T-cell (primary cell): Measurements from ENCODE around the gene CABCOCO1. TPM values are rescaled to one million over a fixed set of nuclear protein-coding genes. Genes with fewer than 3 reads are reported as not detected.

ENCODE experiments used
- ATAC-seq, 4 experiments: fragments of 200-7000 bp in 3 of 4; fragments of 150-1000 bp in 1 of 4; cut with Tn5 transposase; replicated peaks in 1 of 4; 1 replicate in 3 of 4; 2 replicates in 1 of 4; pipeline ENCODE4 v1.10.0; 2021; ENCODE audit warnings: moderate library complexity in 3 of 4, mild to moderate bottlenecking in 2 of 4, moderate number of reproducible peaks in 1 of 4
- CTCF ChIA-PET, 2 donors: fragments of 300-600 bp; sonication (Branson Sonifier 250); formaldehyde crosslinking; loops; one replicate each; lab custom pipeline; 2022; ENCODE audit warnings: antibody characterized with exemption in 2 of 2; lab: Charles Lee
- POLR2A ChIA-PET, 2 donors: fragments of 300-600 bp; sonication (Branson Sonifier 250); formaldehyde crosslinking; loops; one replicate each; lab custom pipeline; 2022; ENCODE audit warnings: antibody characterized with exemption in 2 of 2; lab: Charles Lee
- DNase-seq, 35 experiments: peaks; one replicate each; pipeline versions ENCODE4 v3.0.0 to v3.0.0-alpha.2; 2013 to 2023
- H3K27ac ChIP-seq: one replicate; pipeline ENCODE4 v1.5.1; 2013; ENCODE audit warnings: low read length
- H3K27me3 ChIP-seq, 2 experiments: replicated peaks in 1 of 2; 1 replicate in 1 of 2; 2 replicates in 1 of 2; pipeline versions ENCODE4 v1.6.1 to v1.7.0; 2013; ENCODE audit warnings: low read length in 1 of 2, mixed read lengths in 1 of 2; ENCODE audit not compliant: control insufficient read depth in 2 of 2, insufficient read depth in 2 of 2; ENCODE audit errors: extremely low read depth in 1 of 2
- H3K36me3 ChIP-seq, 2 donors: 1 replicate in 1 of 2; 2 replicates in 1 of 2; pipeline versions ENCODE4 v1.6.1 to v1.7.0; 2013; ENCODE audit warnings: low read length in 1 of 2; ENCODE audit not compliant: control insufficient read depth in 2 of 2, insufficient read depth in 1 of 2; ENCODE audit errors: extremely low read depth in 1 of 2
- H3K4me1 ChIP-seq, 2 experiments: 1 replicate in 1 of 2; 2 replicates in 1 of 2; pipeline versions ENCODE4 v1.6.1 to v1.7.0; 2013; ENCODE audit warnings: low read length in 2 of 2, mixed read lengths in 1 of 2; ENCODE audit not compliant: insufficient read depth in 2 of 2, control insufficient read depth in 1 of 2; ENCODE audit errors: extremely low read depth in 1 of 2
- H3K4me3 ChIP-seq, 2 donors: 1 replicate in 1 of 2; 2 replicates in 1 of 2; pipeline versions ENCODE4 v1.5.1 to v1.7.0; 2013; ENCODE audit warnings: mild to moderate bottlenecking in 2 of 2, low read length in 1 of 2, moderate library complexity in 1 of 2; ENCODE audit not compliant: control insufficient read depth in 1 of 2; ENCODE audit errors: extremely low read depth in 1 of 2
- H3K9me3 ChIP-seq: 2 replicates; pipeline ENCODE4 v1.7.0; 2013
- H3K27ac Mint-ChIP-seq, 2 donors: one replicate each; pipeline ENCODE4 v1.8.0; 2020 to 2021; ENCODE audit warnings: mild to moderate bottlenecking in 2 of 2, mixed read lengths in 2 of 2
- H3K27me3 Mint-ChIP-seq, 2 donors: one replicate each; pipeline ENCODE4 v1.8.0; 2021 to 2022; ENCODE audit warnings: mixed read lengths in 2 of 2
- H3K36me3 Mint-ChIP-seq: one replicate; pipeline ENCODE4 v1.8.0; 2021; ENCODE audit warnings: mixed read lengths
- H3K4me1 Mint-ChIP-seq, 3 donors: one replicate each; pipeline ENCODE4 v1.8.0; 2020 to 2022; ENCODE audit warnings: mixed read lengths in 3 of 3, mild to moderate bottlenecking in 1 of 3
- H3K4me3 Mint-ChIP-seq, 3 donors: one replicate each; pipeline ENCODE4 v1.8.0; 2020 to 2022; ENCODE audit warnings: mild to moderate bottlenecking in 3 of 3, mixed read lengths in 3 of 3, moderate library complexity in 3 of 3
- H3K9me3 Mint-ChIP-seq, 3 donors: one replicate each; pipeline ENCODE4 v1.8.0; 2020 to 2022; ENCODE audit warnings: mixed read lengths in 3 of 3
- WGBS: methylation state at CpG from one replicate; pipeline ENCODE4 v1.1.5; 2013; ENCODE audit warnings: missing lambda C conversion rate; ENCODE audit not compliant: insufficient coverage; 5-methylcytosine and 5-hydroxymethylcytosine counted together
- total RNA-seq, 35 experiments: library from RNA in 6 of 35; stranded (reverse) in 6 of 35; fragments of 120-200 nt in 1 of 35; gene quantifications; one replicate each; pipeline versions ENCODE4 v1.2.1 to v1.2.4 and lab custom pipeline; 2013 to 2026

Gene CABCOCO1
- total RNA-seq, 5 donors from 2014 or later (not counting 1 experiment from before 2014, with no cell fraction given), result not detected

- H3K36me3 ChIP-seq, result no peaks in the 10 kb centered on the region
- H3K36me3 Mint-ChIP-seq, result no peaks in the 10 kb centered on the region
- no peaks in the 10 kb centered on the region for H3K9me3 Mint-ChIP-seq
- POLR2A ChIA-PET, result interaction anchor here in 1 of 2 donors (0.7 kb wide), 1 partner anchor 1832 kb away, joined by 3 read pairs; no protein-coding TSS in a partner anchor
- no peak overlapping the region for H3K4me3 Mint-ChIP-seq
- no peaks in the 10 kb centered on the region for H3K27me3 ChIP-seq
- no peaks in the 10 kb centered on the region for H3K4me1 ChIP-seq
- H3K27ac Mint-ChIP-seq, result no peak overlapping the region
- no peaks in the 10 kb centered on the region for H3K4me1 Mint-ChIP-seq
- no peak overlapping the region for H3K27ac ChIP-seq
- CTCF ChIA-PET, result no interaction called here
- no peaks in the 10 kb centered on the region for H3K9me3 ChIP-seq
- peaks cover 0 to 11% of the 10 kb centered on the region in 2 donors for H3K27me3 Mint-ChIP-seq
- ATAC-seq (no peak), DNase-seq (no peak)
- H3K4me3 ChIP-seq, result no peak overlapping the region
Measured at GRCh38 chr10:61620506-61620905, 42.2 kb upstream of the CABCOCO1 start.

- Histone ChIP-seq H3K4me3 (no peak overlapping the region), H3K27me3 (no peaks in the 10 kb centered on the region), H3K36me3 (no peaks in the 10 kb centered on the region), H3K4me1 (no peaks in the 10 kb centered on the region), H3K9me3 (no peaks in the 10 kb centered on the region), H3K27ac (no peak overlapping the region)
- 88% methylated on average over 5 of the region's 10 CpGs for WGBS
- Mint-ChIP-seq H3K9me3 (no peaks in the 10 kb centered on the region), H3K4me1 (no peaks in the 10 kb centered on the region), H3K27ac (no peak overlapping the region), H3K36me3 (no peaks in the 10 kb centered on the region), H3K27me3 (peaks cover 6 to 14% of the 10 kb centered on the region in 2 donors), H3K4me3 (no peak overlapping the region)
- POLR2A ChIA-PET, result no interaction called here
- DNase-seq (no peak), ATAC-seq (no peak)
- CTCF ChIA-PET, result no interaction called here
Measured at GRCh38 chr10:61621605-61622051, 41.1 kb upstream of the CABCOCO1 start.

GRCh38 chr10:61623161-61623560 is 39.6 kb upstream of the CABCOCO1 start:
- no peak for DNase-seq
- Histone ChIP-seq H3K27ac (no peak overlapping the region), H3K36me3 (no peaks in the 10 kb centered on the region), H3K27me3 (no peaks in the 10 kb centered on the region), H3K4me3 (no peak overlapping the region), H3K9me3 (no peaks in the 10 kb centered on the region), H3K4me1 (no peaks in the 10 kb centered on the region)
- H3K4me3 Mint-ChIP-seq, result no peak overlapping the region
- H3K9me3 Mint-ChIP-seq, result no peaks in the 10 kb centered on the region
- H3K4me1 Mint-ChIP-seq, result no peaks in the 10 kb centered on the region
- no peak for ATAC-seq
- peaks cover 6 to 15% of the 10 kb centered on the region in 2 donors for H3K27me3 Mint-ChIP-seq
- CTCF ChIA-PET, result no interaction called here
- no CpG with 5 or more reads among the region's 4 CpGs for WGBS
- no peaks in the 10 kb centered on the region for H3K36me3 Mint-ChIP-seq
- POLR2A ChIA-PET, result interaction anchor here in 1 of 2 donors (0.6 kb wide), 1 partner anchor 46 kb away, joined by 5 read pairs; no protein-coding TSS in a partner anchor
- H3K27ac Mint-ChIP-seq, result no peak overlapping the region

GRCh38 chr10:61626209-61626608 is 36.5 kb upstream of the CABCOCO1 start:
- DNase-seq (no peak), ATAC-seq (no peak)
- H3K4me3 ChIP-seq, result no peak overlapping the region
- H3K27me3 ChIP-seq, result no peaks in the 10 kb centered on the region
- H3K4me1 ChIP-seq, result no peaks in the 10 kb centered on the region
- Mint-ChIP-seq H3K36me3 (no peaks in the 10 kb centered on the region), H3K4me1 (no peaks in the 10 kb centered on the region), H3K27ac (no peak overlapping the region), H3K9me3 (no peaks in the 10 kb centered on the region), H3K27me3 (peaks cover 6 to 17% of the 10 kb centered on the region in 2 donors), H3K4me3 (no peak overlapping the region)
- no peaks in the 10 kb centered on the region for H3K9me3 ChIP-seq
- ChIA-PET POLR2A (no interaction called here), CTCF (no interaction called here)
- H3K27ac ChIP-seq, result no peak overlapping the region
- no peaks in the 10 kb centered on the region for H3K36me3 ChIP-seq
- 93% methylated on average over 2 of the region's 2 CpGs for WGBS

GRCh38 chr10:61627266-61627665 is 35.5 kb upstream of the CABCOCO1 start:
- no peak overlapping the region for H3K4me3 ChIP-seq
- Mint-ChIP-seq H3K36me3 (no peaks in the 10 kb centered on the region), H3K9me3 (no peaks in the 10 kb centered on the region), H3K27me3 (peaks cover 6 to 10% of the 10 kb centered on the region in 2 donors), H3K4me1 (no peaks in the 10 kb centered on the region), H3K4me3 (no peak overlapping the region), H3K27ac (no peak overlapping the region)
- H3K36me3 ChIP-seq, result no peaks in the 10 kb centered on the region
- no peaks in the 10 kb centered on the region for H3K4me1 ChIP-seq
- CTCF ChIA-PET, result no interaction called here
- H3K27ac ChIP-seq, result no peak overlapping the region
- WGBS, result no CpG with 5 or more reads among the region's 5 CpGs
- ATAC-seq (no peak), DNase-seq (no peak)
- H3K9me3 ChIP-seq, result no peaks in the 10 kb centered on the region
- H3K27me3 ChIP-seq, result no peaks in the 10 kb centered on the region
- POLR2A ChIA-PET, result no interaction called here

- CTCF ChIA-PET, result no interaction called here
Measured at GRCh38 chr10:61628151-61628874, 34.4 kb upstream of the CABCOCO1 start.

More at GRCh38 chr10:61628151-61628874, 34.4 kb upstream of the CABCOCO1 start:
- DNase-seq (no peak), ATAC-seq (no peak)
- 75% methylated on average over 2 of the region's 3 CpGs for WGBS
- no peaks in the 10 kb centered on the region for H3K27me3 ChIP-seq
- no peaks in the 10 kb centered on the region for H3K9me3 Mint-ChIP-seq
- no peak overlapping the region for H3K4me3 ChIP-seq
- no peaks in the 10 kb centered on the region for H3K36me3 Mint-ChIP-seq
- peaks cover 6 to 7% of the 10 kb centered on the region in 2 donors for H3K27me3 Mint-ChIP-seq
- H3K4me1 ChIP-seq, result no peaks in the 10 kb centered on the region
- no peaks in the 10 kb centered on the region for H3K36me3 ChIP-seq
- no peaks in the 10 kb centered on the region for H3K9me3 ChIP-seq
- no peak overlapping the region for H3K4me3 Mint-ChIP-seq
- POLR2A ChIA-PET, result no interaction called here
- no peaks in the 10 kb centered on the region for H3K4me1 Mint-ChIP-seq
- no peak overlapping the region for H3K27ac Mint-ChIP-seq
- H3K27ac ChIP-seq, result no peak overlapping the region
